SK-N-SH (cell line): ENCODE measurements around the gene LVRN. TPM values are rescaled to one million over a fixed set of nuclear protein-coding genes. Genes with fewer than 3 reads are reported as not detected.

Experiments
- CTCF ChIA-PET: fragments of 300-600, 350-600 bp; formaldehyde crosslinking; extraction: SDS; loops from one replicate; lab custom pipeline; 2021; lab: Yijun Ruan, JAX
- POLR2A ChIA-PET: fragments of 350-600 bp; sonication (Branson Sonifier 250); formaldehyde crosslinking; extraction: SDS; loops from one replicate; lab custom pipeline; 2020; ENCODE audit warnings: antibody characterized with exemption, inconsistent platforms; lab: Yijun Ruan, JAX
- DNase-seq: peaks from one replicate; pipeline ENCODE4 v3.0.0; 2012
- H2AFZ ChIP-seq: fragments of 200-600 bp; sonication (generic); 2 replicates; pipeline ENCODE4 v1.8.1; 2016; ENCODE audit warnings: antibody characterized with exemption, mild to moderate bottlenecking, low read depth
- H3F3A ChIP-seq: fragments of 200-600 bp; sonication (generic); replicated peaks from 2 replicates; pipeline ENCODE3; 2016; ENCODE audit warnings: antibody characterized with exemption, mild to moderate bottlenecking; ENCODE audit not compliant: insufficient read depth
- H3K27ac ChIP-seq, 2 experiments: fragments of 200-500 bp in 1 of 2; fragments of 200-600 bp in 1 of 2; sonication (Bioruptor generic) in 1 of 2; sonication (generic), shearing (Covaris generic) in 1 of 2; 2 replicates each; pipeline versions ENCODE4 v1.5.1 to v1.6.1; 2014 to 2016; ENCODE audit warnings: low read depth in 2 of 2, inconsistent platforms in 1 of 2, low read length in 1 of 2, mild to moderate bottlenecking in 1 of 2, mixed read lengths in 1 of 2
- H3K27me3 ChIP-seq: fragments of 200-600 bp; sonication (generic), shearing (Covaris generic); 2 replicates; pipeline ENCODE4 v1.6.1; 2016; ENCODE audit warnings: mixed run types; ENCODE audit not compliant: insufficient read depth
- H3K36me3 ChIP-seq, 2 experiments: fragments of 200-500 bp in 1 of 2; fragments of 200-600 bp in 1 of 2; sonication (Bioruptor generic) in 1 of 2; sonication (generic) in 1 of 2; replicated peaks in 1 of 2; 2 replicates each; pipeline versions ENCODE3 to v1.5.1; 2014 to 2016; ENCODE audit warnings: low read length in 1 of 2, mild to moderate bottlenecking in 1 of 2; ENCODE audit not compliant: insufficient read depth in 2 of 2, control insufficient read depth in 1 of 2
- H3K4me1 ChIP-seq, 2 experiments: fragments of 200-500 bp in 1 of 2; fragments of 200-600 bp in 1 of 2; sonication (Bioruptor generic) in 1 of 2; sonication (generic), shearing (Covaris generic) in 1 of 2; 2 replicates each; pipeline versions ENCODE4 v1.5.1 to v1.6.1; 2014 to 2016; ENCODE audit warnings: low read depth in 1 of 2, low read length in 1 of 2, mixed run types in 1 of 2; ENCODE audit not compliant: insufficient read depth in 2 of 2, control insufficient read depth in 1 of 2
- H3K4me2 ChIP-seq: fragments of 200-600 bp; sonication (generic), shearing (Covaris generic); 2 replicates; pipeline ENCODE4 v1.6.1; 2017; ENCODE audit warnings: mixed run types
- H3K4me3 ChIP-seq, 2 experiments: fragments of 200-500 bp in 1 of 2; fragments of 200-600 bp in 1 of 2; sonication (Bioruptor generic) in 1 of 2; sonication (generic), shearing (Covaris generic) in 1 of 2; 2 replicates each; pipeline versions ENCODE4 v1.5.1 to v1.8.1; 2014 to 2016; ENCODE audit warnings: low read depth in 2 of 2, inconsistent platforms in 1 of 2, low read length in 1 of 2, mild to moderate bottlenecking in 1 of 2, mixed read lengths in 1 of 2, moderate library complexity in 1 of 2
- H3K79me2 ChIP-seq: fragments of 200-600 bp; sonication (generic); 2 replicates; pipeline ENCODE4 v1.8.1; 2017; ENCODE audit warnings: mild to moderate bottlenecking; ENCODE audit not compliant: insufficient read depth
- H3K9ac ChIP-seq: fragments of 200-600 bp; sonication (generic); 2 replicates; pipeline ENCODE4 v1.6.1; 2017; ENCODE audit warnings: mixed run types
- H3K9me2 ChIP-seq: fragments of 200-600 bp; sonication (generic); 2 replicates; pipeline ENCODE4 v1.6.1; 2017; ENCODE audit warnings: mixed run types
- H3K9me3 ChIP-seq: fragments of 200-600 bp; sonication (generic); 2 replicates; pipeline ENCODE4 v1.6.1; 2017; ENCODE audit warnings: mixed run types, mild to moderate bottlenecking, moderate library complexity
- H4K20me1 ChIP-seq: fragments of 200-600 bp; sonication (generic); 2 replicates; pipeline ENCODE4 v1.6.1; 2017; ENCODE audit warnings: mild to moderate bottlenecking, mixed run types; ENCODE audit not compliant: insufficient read depth
- CHD2 ChIP-seq: fragments of 150-350 bp; IDR thresholded peaks from 2 replicates; pipeline ENCODE4 v1.6.1; 2018; ENCODE audit warnings: low read length; ENCODE audit not compliant: partially characterized antibody
- EP300 ChIP-seq, 2 experiments: IDR thresholded peaks; 2 replicates each; pipeline versions ENCODE4 v1.4.0 to v1.6.1; 2012; ENCODE audit warnings: borderline replicate concordance in 1 of 2, low read depth in 1 of 2, low read length in 1 of 2
- EZH2phosphoT487 ChIP-seq: fragments of 200-600 bp; sonication (generic); IDR thresholded peaks from 2 replicates; pipeline ENCODE4 v1.6.1; 2017; ENCODE audit warnings: low read depth, mixed run types, mild to moderate bottlenecking, antibody characterized with exemption, moderate library complexity, borderline replicate concordance
- FOSL2 ChIP-seq: IDR thresholded peaks from 2 replicates; pipeline ENCODE4 v1.4.0; 2012; ENCODE audit warnings: low read depth, mild to moderate bottlenecking, moderate library complexity, borderline replicate concordance
- FOXJ3 ChIP-seq: sonication (generic); formaldehyde crosslinking; IDR thresholded peaks from 2 replicates; pipeline ENCODE4 v1.5.1; 2020; ENCODE audit warnings: mild to moderate bottlenecking, missing genetic modification reagents
- FOXM1 ChIP-seq: IDR thresholded peaks from 2 replicates; pipeline ENCODE4 v1.4.0; 2012; ENCODE audit warnings: low read depth, mild to moderate bottlenecking
- JUND ChIP-seq: IDR thresholded peaks from 2 replicates; pipeline ENCODE4 v1.4.0; 2012
- MAX ChIP-seq: IDR thresholded peaks from 2 replicates; pipeline ENCODE4 v1.4.0; 2012; ENCODE audit warnings: low read depth
- PBX3 ChIP-seq: IDR thresholded peaks from 2 replicates; pipeline ENCODE4; 2012
- POLR2AphosphoS5 ChIP-seq: IDR thresholded peaks from 2 replicates; pipeline ENCODE4 v1.6.1; 2012; ENCODE audit warnings: low read depth, low read length
- RAD21 ChIP-seq: IDR thresholded peaks from 2 replicates; pipeline ENCODE4 v1.6.1; 2012; ENCODE audit warnings: mild to moderate bottlenecking, low read length
- RCOR1 ChIP-seq: fragments of 150-350 bp; IDR thresholded peaks from 2 replicates; pipeline ENCODE4 v1.6.1; 2017; ENCODE audit warnings: antibody characterized with exemption, low read length
- RFX5 ChIP-seq: IDR thresholded peaks from 2 replicates; pipeline ENCODE4 v1.6.1; 2012; ENCODE audit warnings: mild to moderate bottlenecking, improper control_type of control experiment, low read length
- RXRA ChIP-seq: IDR thresholded peaks from 2 replicates; pipeline ENCODE4 v1.4.0; 2012; ENCODE audit warnings: low read depth, mild to moderate bottlenecking, borderline replicate concordance
- SIN3A ChIP-seq: IDR thresholded peaks from 2 replicates; pipeline ENCODE4 v1.6.1; 2012; ENCODE audit warnings: low read depth, mild to moderate bottlenecking, low read length, moderate library complexity, borderline replicate concordance
- SMC3 ChIP-seq: IDR thresholded peaks from 2 replicates; pipeline ENCODE4 v1.6.1; 2012; ENCODE audit warnings: low read depth, low read length, improper control_type of control experiment
- TEAD4 ChIP-seq: IDR thresholded peaks from 2 replicates; pipeline ENCODE4 v1.4.0; 2012; ENCODE audit warnings: mild to moderate bottlenecking, borderline replicate concordance; ENCODE audit not compliant: insufficient read depth
- USF2 ChIP-seq: fragments of 150-350 bp; IDR thresholded peaks from 2 replicates; pipeline ENCODE4 v1.6.1; 2017; ENCODE audit warnings: antibody characterized with exemption, low read length, low read depth, borderline replicate concordance
- ZBTB33 ChIP-seq: IDR thresholded peaks from 2 replicates; pipeline ENCODE4 v1.4.0; 2012; ENCODE audit warnings: low read depth, borderline replicate concordance
- WGBS: methylation state at CpG from one replicate; pipeline ENCODE4 v1.1.6; 2017; ENCODE audit warnings: low lambda C conversion rate; 5-methylcytosine and 5-hydroxymethylcytosine counted together
- polyA plus RNA-seq, 3 experiments: library from polyadenylated mRNA; depleted of rRNA; stranded (reverse); fragments of >200 nt; gene quantifications; 2 replicates each; pipeline ENCODE4 v1.2.3, GENCODE V29; 2012

LVRN gene
- polyA plus RNA-seq, 1 of the 3 experiments (the other 2 are of a cell fraction): 0.10 TPM

GRCh38 chr5:116058346-116058936, 96.2 kb downstream of the LVRN start:
- no peaks in the 10 kb centered on the region for H4K20me1 ChIP-seq
- H3K36me3 ChIP-seq: no peaks in the 10 kb centered on the region
- H3K79me2 ChIP-seq: no peaks in the 10 kb centered on the region
- no peak for DNase-seq
- H3K4me3 ChIP-seq: no peak overlapping the region
- H3K4me2 ChIP-seq: no peak overlapping the region
- H2AFZ ChIP-seq: no peak overlapping the region
- no peak overlapping the region for H3K9ac ChIP-seq
- ChIA-PET POLR2A (no interaction called here), CTCF (interaction anchor here (1.5 kb wide), 1 partner anchor 9 kb away, joined by 3 read pairs; no protein-coding TSS in a partner anchor)
- H3K9me3 ChIP-seq: no peaks in the 10 kb centered on the region
- TF ChIP-seq CHD2: no peak
- no peak for TF ChIP-seq SIN3A
- no peak for TF ChIP-seq RAD21
- TF ChIP-seq EP300 (IDR thresholded peaks at IDR 0.05; ENCODE audit: borderline replicate concordance in 1 of 2, low read depth in 1 of 2, low read length in 1 of 2): no peak
- no peak for TF ChIP-seq USF2
- TF ChIP-seq FOXM1: no peak
- TF ChIP-seq SMC3: no peak
- no peak for TF ChIP-seq RCOR1
- no peak for TF ChIP-seq EZH2phosphoT487
- no peak for TF ChIP-seq FOXJ3 (CRISPR knock-in tag)
- TF ChIP-seq ZBTB33: no peak
- no peak for TF ChIP-seq FOSL2
- no peak for TF ChIP-seq JUND
- no peaks in the 10 kb centered on the region for H3K4me1 ChIP-seq
- no peaks in the 10 kb centered on the region for H3K27me3 ChIP-seq
- 79% methylated on average over 13 of the region's 13 CpGs for WGBS
- H3F3A ChIP-seq: no peaks in the 10 kb centered on the region
- H3K9me2 ChIP-seq: no peaks in the 10 kb centered on the region
- H3K27ac ChIP-seq: no peak overlapping the region

GRCh38 chr5:116062352-116062751, 100.1 kb downstream of the LVRN start:
- no peak overlapping the region for H3K27ac ChIP-seq
- H3K9me3 ChIP-seq: no peaks in the 10 kb centered on the region
- ChIA-PET CTCF (interaction anchor here (1.1 to 1.4 kb wide), 2 partner anchors 11 to 428 kb away, joined by 3 read pairs; no protein-coding TSS in a partner anchor), POLR2A (no interaction called here)
- no peaks in the 10 kb centered on the region for H4K20me1 ChIP-seq
- H3K27me3 ChIP-seq: no peaks in the 10 kb centered on the region
- H3K36me3 ChIP-seq: no peaks in the 10 kb centered on the region
- TF ChIP-seq TEAD4 (no peak), USF2 (no peak), RFX5 (no peak), JUND (no peak), ZBTB33 (no peak), MAX (no peak), EZH2phosphoT487 (no peak), SIN3A (no peak), PBX3 (no peak), POLR2AphosphoS5 (no peak), RXRA (no peak)
- 85% methylated on average over 2 of the region's 2 CpGs for WGBS
- no peak overlapping the region for H3K4me2 ChIP-seq
- no peaks in the 10 kb centered on the region for H3K79me2 ChIP-seq
- no peak overlapping the region for H3K4me3 ChIP-seq
- H3K4me1 ChIP-seq: no peaks in the 10 kb centered on the region
- no peaks in the 10 kb centered on the region for H3K9me2 ChIP-seq
- H3K9ac ChIP-seq: no peak overlapping the region
- no peak for DNase-seq
- H3F3A ChIP-seq: no peaks in the 10 kb centered on the region
- no peak overlapping the region for H2AFZ ChIP-seq
